ENCODE data around the gene FAM9C.
"Not testable (repeated sequence)": the region's sequence is repeated elsewhere in the genome, so short reads cannot be mapped to it uniquely, and the experiment has no call there.

The FAM9C gene

DNA sequence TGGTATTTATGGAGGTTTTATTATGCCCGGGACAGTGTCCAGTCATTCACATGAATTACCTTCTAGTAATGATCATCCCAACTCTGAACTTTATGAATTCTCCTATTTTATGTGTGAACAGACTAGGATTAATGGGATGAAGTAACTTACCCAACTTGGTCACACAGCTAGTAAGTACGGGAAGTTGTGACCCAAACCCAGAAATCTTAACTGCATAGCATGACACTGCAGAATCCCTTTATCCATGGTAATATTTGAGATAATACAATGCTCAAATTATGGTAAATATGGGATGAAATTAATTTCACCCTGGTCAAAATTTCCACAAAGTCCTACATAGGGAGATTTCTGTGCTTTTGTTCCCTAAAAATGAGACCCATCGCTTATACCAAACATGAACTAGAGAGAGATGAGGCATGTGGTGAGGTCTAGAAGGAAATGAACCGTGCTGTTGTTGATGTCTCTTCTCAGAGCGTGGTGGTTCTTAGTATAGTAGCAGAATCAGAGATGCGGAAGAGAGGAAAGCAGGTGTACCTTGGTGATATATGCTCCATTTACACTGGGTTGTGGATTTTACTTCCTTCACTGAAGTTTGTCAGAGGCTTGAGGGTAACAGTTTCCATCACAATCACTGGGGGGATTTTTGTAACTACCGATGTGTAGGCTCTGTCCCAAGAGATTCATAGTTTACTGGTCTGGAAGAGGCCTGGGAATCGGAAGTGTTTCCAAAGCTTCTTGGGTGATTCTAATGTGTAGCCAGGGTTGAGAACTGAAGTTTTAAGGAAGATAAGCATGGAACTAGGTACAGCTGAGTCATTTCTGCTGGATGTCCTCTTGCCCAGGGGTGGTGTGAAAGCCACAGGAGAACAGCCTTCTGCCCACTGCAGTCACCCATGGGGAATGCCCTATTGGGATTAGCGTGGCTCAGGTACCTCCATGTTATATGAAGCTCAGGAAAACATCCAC lies 30.2 kb upstream of the FAM9C start:
- DNase-seq (ENCODE audit: low read depth) = no peak
- H3K4me3 ChIP-seq (ENCODE audit: low read length) = no peak overlapping the region
- TF ChIP-seq CTCF (conservative IDR thresholded peaks at IDR 0.05; ENCODE audit: low read depth, low read length) = no peak

DNA sequence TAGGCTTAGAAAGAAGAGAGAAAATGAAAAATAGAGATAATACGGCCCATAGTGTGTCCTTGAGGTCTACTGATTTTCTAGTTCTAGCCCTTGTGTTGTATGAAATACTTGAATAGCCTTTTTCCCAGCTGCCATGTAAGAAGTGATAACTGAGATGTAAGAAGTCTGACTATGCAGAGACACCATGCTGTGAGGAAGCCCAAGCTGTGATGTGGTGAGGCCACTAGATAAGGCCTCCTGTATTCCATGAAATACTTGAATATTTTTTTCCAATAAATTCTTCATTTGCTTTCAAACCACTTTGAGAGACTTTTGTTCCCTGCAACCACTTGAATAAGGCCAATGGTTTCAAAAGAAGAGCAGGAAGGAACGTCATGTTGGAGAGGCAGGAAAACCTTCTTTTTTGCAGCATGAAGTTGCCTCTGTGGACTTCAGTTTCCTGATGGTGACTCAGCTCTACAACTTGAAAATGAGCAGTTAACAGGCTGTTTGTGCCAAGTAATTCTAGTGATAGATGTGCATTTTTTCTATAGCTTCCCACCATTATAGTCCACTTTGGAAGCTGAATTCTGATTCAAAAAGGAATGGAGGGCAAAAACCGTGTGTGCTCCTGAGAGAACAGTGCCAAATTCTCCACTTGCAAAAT lies 25.5 kb upstream of the FAM9C start:
- no peak for DNase-seq (ENCODE audit: low read depth)

DNA sequence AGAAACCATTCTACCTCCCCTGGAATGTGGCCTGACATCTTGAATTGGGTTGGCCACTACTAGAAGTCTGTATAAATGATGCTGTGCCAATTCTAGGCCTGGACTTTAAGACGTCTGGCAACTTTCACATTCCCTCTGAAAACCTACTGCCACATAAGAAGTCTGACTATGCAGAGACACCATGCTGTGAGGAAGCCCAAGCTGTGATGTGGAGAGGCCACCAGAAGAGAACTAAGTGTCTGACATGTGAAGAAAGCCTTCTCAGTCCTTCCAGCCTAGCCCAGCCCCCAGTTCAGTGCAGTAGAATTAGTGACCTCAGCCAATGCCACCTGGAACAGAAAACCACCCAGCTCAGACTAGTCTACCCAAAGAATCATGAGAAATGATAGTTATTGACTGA lies 24.2 kb upstream of the FAM9C start:
- no peak for TF ChIP-seq CTCF (conservative IDR thresholded peaks at IDR 0.05; ENCODE audit: low read depth, low read length)
- H3K4me3 ChIP-seq (ENCODE audit: low read length) = no peak overlapping the region
- no peak for DNase-seq (ENCODE audit: low read depth)

More for the DNA sequence above, 25.5 kb upstream of the FAM9C start:
- H3K4me3 ChIP-seq (ENCODE audit: low read length) = no peak overlapping the region
- no peak for TF ChIP-seq CTCF (conservative IDR thresholded peaks at IDR 0.05; ENCODE audit: low read depth, low read length)

- no peak for TF ChIP-seq CTCF (conservative IDR thresholded peaks at IDR 0.05; ENCODE audit: low read depth, low read length)
- no peak overlapping the region for H3K4me3 ChIP-seq (ENCODE audit: low read length)
- no peak for DNase-seq (ENCODE audit: low read depth)
Observed at GRCh38 chrX:13067773-13068172, 23.4 kb upstream of the FAM9C start.

DNA sequence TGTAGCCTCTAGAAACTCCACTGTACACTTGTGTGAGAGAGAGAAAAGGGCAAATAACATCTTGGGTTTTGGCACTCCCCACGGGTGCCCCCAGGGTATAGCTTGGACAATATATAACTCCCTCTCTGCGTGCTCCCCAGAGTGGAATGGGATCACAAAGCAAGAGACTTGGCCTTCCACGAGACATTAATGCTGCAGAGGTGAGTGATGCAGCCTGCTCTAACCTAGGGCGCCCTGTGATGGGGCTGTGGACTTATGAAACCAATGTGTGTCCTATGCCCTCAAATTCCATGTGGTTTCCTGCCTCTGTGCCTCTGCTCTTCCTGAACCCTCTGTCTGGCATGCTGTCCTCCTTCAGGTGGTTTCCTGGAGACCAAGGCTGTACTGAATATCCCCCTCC lies 22.0 kb upstream of the FAM9C start:
- TF ChIP-seq CTCF (conservative IDR thresholded peaks at IDR 0.05; ENCODE audit: low read depth, low read length) = no peak
- DNase-seq (ENCODE audit: low read depth) = no peak
- no peak overlapping the region for H3K4me3 ChIP-seq (ENCODE audit: low read length)

GRCh38 chrX:13064599-13065143 lies 20.3 kb upstream of the FAM9C start:
- DNase-seq (ENCODE audit: low read depth) = no peak
- no peak overlapping the region for H3K4me3 ChIP-seq (ENCODE audit: low read length)
- TF ChIP-seq CTCF (conservative IDR thresholded peaks at IDR 0.05; ENCODE audit: low read depth, low read length) = no peak

- not testable (repeated sequence) for DNase-seq (ENCODE audit: low read depth); H3K4me3 ChIP-seq (ENCODE audit: low read length)
Observed at GRCh38 chrX:13063124-13063523, 18.7 kb upstream of the FAM9C start.

GRCh38 chrX:13062331-13062730 lies 17.9 kb upstream of the FAM9C start:
- H3K4me3 ChIP-seq (ENCODE audit: low read length); DNase-seq (ENCODE audit: low read depth): not testable (repeated sequence)

DNA sequence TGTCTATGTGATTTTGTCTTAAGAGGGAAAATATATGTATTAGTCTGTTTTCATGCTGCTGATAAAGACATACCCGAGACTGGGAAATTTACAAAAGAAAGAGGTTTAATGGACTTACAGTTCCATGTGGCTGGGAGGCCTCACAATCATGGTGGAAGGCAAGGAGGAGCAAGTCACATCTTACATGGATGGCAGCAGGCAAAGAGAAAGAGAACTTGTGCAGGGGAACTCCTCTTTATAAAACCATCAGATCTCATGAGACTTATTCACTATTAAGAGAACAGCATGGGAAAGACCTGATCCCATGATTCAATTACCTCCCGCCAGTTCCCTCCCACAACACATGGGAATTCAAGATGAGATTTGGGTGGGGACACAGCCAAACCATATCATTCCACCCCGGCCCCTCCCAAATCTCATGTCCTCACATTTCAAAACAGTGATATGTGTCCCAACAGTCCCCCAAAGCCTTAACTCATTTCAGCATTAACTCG lies 16.8 kb upstream of the FAM9C start:
- H3K4me3 ChIP-seq (ENCODE audit: low read length); DNase-seq (ENCODE audit: low read depth): not testable (repeated sequence)

All from retinal pigment epithelial cell (primary cell).